GM19238 (cell line): ENCODE measurements around the gene MCU.

Experiments
- DNase-seq: peaks from one replicate; pipeline ENCODE4 v3.0.0; 2011; ENCODE audit warnings: low spot score; ENCODE audit not compliant: insufficient read length

MCU gene

DNA sequence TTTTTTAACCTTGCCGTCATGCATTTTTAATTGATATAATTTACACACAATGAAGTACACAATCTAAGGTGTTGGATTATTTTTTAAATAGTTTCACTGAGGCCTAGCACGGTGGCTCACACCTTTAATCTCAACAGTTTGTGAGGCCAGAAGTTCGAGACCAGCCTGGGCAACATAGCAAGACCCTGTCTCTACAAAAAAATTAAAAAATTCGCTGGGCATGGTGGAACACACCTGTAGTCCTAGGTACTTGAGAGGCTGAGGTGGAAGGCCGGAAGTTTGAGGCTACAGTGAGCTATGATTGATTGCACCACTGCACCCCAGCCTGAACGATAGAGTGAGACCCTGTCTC is 108.8 kb downstream of the MCU start:
- no peak for DNase-seq

DNA sequence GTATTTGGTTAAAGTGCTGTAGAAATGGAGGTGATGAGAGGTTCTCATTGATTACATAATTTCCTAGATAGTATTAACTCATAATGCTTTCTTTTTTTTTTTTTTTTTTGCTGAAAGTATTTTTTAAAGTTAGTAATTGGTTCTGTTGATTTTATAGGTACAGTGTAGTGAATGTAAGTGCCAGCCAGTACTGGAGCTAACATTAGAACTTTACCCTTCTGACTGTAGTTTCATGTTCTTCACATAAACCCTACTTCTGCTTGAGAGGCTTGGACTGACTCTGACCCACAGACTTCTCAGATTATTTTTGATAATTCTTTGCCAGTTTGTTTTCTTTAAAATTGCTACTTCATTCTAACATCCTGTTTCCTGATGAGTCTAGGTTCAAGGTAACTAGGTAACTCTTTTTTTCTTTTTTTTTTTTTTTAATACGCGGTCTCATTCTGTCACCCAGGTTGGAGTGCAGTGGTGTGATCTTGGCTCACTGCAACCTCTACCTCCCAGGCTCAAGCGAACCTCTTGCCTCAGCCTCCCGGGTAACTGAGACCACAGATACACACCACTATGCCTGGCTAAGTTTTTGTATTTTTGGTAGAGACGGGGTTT is 109.4 kb downstream of the MCU start:
- DNase-seq = no peak

DNA sequence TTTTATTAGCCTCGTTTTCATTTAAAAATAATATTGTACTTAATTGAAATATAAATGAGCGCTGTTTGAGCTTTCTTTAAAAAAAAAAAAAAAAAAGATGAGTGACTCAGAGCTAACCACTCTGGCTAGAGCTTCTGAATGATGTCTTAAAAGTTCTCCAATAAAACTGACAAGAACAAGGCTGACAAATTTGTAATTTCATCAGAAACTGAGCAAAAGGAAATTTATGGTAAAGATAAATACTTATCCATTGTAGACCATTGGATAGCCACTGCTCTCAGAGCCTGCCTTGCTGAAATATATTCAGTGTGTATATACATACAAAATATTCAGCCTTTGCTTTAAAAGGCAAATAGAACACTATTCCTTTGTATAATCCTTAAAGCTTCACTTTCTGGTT is 110.4 kb downstream of the MCU start:
- DNase-seq = no peak

DNA sequence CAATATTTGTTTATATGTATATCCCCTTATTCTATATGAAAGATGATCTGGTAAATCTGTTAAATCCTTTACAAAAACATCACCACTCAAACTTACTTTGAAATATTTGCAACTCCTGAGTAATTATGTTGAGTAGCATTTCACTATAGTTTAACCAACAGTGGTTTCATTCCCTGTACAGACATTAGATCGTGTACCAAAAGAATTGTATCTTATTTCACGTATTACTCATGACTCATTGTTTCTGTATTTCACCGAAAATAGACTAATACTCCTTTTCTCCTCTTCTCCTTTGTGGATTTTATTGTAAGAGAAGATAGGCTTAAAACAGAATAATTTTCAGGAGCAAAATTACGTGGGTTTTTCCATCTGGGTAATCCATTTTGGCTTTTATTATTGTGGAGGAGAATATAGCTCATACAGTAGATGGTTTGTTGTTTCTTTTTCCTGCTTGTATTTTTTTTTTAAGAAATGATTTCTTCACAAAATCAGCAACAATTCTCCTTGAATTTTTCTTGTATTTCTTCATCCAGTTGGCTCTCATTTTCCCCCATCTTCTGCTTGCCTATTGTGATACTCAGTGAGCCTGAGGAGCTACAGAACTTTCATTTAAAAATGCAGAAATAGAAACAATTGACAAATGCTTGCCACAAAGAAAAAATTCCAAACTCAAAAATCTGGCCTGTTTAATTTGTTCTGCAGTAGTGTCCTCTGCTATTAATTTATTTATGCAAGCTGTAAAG is 111.0 kb downstream of the MCU start:
- DNase-seq = no peak

DNA sequence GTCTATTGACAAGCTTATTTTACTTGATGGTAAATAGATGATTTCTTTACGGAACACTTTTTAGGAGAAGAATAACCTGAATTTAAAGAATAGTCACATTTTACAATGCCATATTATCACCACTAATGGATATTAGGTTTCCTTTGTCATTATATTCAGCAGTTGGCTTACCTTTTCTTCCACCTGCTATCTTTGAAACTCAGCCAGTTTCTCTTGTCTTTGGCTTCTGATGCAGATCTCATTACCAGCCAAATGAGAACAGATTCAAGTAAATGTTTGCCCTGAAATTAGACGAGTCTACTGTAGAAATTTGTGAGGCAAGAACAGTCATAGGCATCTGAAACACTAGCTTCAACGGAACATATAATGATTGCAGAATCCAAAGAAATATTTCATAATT is 116.1 kb downstream of the MCU start:
- no peak for DNase-seq

DNA sequence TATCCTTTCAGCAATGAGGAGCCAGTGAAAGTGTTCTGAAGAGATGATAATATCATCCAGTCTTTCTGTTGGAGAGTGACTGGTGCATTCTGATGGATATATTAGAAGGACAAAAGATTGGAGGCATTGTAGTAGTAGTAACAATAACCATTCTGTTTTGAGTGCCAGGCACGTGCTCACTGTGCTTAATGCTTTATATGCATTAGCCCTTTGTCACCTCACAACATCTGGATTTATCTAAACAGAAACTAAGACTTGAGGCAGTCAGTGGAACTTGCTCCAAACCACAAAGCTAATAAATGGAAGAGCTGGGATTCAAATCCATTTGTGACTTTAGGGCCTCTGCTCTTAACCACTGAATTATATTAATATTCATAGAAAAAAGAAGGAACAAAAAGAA is 117.1 kb downstream of the MCU start:
- DNase-seq = no peak

DNA sequence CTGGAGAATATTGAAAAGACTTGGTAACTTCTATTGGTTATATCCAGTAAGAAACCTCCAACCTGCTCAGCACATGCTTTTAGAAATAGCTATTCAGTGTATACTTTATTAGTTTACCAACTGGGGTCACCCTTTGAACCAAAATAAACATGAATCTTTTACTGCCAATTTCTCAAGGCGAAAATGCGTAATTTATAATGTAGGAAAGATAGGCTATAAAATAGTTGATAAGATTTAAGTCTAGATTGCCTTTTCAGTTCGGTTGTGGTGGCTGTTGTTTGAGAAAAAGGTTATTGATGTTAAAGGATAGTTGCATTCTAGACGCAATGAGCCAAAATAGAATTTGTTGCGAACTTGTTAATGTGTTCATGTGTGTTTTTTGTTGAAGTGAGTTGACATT is 119.0 kb downstream of the MCU start:
- DNase-seq = no peak

DNA sequence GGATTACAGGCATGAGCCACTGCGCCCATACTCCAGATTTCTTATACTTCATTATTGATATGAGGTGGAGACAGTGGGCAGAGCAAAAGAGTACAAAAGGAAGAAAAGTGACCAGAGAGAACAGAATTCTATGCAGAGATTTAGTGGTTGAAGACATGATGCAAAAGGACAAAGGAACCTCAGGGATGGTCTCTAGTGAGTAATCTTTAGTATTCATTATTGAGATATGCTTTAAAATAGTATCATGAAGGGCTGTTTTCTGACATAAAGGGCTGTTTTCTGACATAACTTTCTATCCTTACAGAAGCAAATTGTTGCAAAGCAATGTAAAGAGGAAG is 120.4 kb downstream of the MCU start:
- no peak for DNase-seq

DNA sequence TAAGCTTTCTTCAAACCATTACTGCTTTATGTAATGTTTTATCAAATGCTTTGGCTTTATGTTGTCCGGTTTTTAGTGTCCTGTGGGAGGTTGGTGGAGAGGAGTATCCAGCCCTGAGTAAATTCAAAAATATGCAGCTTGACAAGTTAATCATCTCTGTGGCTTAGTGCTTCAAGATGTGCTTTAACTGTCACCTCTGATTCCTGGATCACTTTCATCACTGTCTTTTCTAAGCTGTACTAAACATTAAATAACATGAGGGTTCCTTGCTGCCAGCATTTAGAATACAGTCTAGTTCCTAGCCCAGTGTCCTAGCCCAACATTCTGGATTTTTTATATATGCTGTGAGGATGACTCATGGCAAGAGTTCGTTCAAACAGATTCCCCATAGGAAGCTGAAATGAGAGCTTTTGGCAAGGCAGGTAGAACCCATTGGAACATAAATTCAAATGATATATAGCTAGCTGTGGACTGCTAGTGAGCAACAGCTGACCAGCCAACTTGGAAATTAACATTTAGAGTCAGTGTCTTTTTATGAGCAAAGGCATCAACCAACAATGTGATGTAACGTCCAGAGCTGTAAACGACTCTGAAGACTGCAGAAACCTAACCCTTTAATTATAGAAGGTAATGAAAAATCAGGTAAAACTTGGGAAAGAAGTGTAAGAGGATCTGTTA is 120.9 kb downstream of the MCU start:
- DNase-seq = no peak

DNA sequence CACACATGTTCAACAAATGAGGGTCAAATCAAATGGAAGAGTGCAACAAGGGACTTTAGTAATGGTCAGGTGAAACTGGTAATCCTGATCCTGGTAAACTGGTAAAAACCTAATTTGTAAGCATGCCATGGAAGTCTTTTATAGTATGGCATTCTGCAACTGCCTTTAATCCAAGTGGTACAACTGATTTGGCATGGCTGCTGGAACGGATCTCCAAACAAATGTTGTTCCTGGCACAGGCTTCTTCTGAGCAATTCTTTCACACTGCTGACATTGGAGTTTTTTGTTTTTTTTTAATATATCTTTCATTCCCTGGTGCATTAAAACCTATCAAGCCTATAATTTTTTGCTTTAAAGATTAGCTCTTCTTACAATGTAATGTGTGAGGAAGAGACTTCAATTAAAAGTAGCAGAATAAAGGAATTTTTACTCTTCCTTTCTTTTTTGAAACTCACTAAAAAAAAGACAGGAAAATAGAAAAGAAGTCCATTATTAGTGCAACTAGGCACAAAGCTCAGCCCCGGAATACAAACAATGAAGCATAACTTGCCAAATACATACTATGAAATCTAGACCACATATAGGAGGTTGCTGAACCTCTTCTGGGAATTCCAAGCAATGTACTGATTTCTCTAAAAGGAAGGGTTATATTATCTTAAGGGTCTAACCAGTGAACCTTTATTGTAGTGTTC is 122.3 kb downstream of the MCU start:
- DNase-seq = no peak

DNA sequence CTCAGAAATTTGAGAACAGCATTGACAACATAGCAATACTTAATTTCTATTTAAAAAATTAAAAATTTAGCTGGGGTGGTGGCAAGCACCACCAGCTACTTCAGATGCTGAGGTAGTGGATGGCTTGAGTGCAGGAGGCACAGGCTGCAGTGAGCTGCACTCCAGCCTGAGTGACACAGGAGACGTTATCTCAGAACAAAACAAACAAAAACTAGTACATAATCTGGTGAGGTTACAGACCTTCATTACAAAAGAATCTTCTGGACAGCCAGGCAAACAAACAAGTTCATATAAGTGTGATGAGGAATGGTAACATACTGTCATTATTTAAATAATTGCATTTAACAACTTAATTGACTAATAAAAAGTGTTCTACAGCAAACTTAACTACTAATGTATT is 124.6 kb downstream of the MCU start:
- no peak for DNase-seq

DNA sequence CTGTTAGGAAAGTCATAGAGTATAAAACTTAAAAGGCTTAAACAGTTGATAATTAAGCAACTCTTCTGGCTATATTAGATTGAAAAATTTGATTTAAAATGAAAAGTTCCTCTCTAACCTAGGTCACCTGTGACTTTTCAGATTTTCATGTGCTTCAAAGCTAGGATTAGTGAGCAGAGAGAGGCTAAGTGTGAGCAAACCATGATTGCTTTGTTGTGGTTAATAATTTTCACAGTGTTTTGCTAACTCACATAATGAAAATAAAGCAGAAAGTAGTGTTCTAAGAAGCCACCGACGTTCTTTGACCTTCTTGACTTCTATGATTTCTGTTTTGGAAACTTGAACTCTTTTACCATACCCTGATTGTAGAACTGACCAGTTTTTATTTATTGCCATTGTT is 126.1 kb downstream of the MCU start:
- DNase-seq = no peak

DNA sequence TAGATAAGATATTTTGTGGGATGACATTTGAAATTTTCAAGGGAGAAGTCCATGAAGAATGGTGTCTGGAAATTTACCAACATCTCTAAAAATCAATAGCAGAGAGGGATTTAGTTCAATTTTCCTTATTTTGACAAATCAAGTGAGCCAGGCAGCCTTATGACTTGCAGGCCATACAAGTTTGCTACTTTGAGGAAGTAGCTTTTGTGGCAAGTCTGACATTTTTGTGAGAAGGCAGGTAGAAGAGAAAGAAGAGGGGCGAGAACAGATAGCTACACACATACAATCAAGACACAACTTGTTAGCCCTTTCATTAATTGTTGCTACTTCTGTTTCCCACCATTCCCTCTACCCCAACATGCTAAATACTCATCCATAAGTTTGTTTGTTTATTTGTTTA is 127.1 kb downstream of the MCU start:
- no peak for DNase-seq

DNA sequence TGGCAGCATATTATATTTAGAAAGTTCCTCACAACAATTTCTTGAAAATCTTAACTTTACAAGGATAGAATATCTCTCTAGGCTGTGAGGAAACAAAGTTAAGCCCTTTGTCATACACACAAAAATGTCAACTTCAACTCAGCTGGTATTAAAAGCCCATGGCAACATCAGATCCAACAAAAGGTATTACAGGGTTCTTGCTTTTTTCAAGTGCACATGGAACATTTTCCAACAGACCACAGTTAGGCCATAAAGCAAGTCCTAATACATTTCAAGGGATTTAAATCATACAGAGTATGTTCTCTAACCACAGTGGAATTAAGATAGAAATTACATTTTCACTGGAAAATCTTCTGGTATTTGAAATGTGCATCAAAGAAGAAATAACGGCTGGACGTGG is 129.7 kb downstream of the MCU start:
- DNase-seq = no peak

DNA sequence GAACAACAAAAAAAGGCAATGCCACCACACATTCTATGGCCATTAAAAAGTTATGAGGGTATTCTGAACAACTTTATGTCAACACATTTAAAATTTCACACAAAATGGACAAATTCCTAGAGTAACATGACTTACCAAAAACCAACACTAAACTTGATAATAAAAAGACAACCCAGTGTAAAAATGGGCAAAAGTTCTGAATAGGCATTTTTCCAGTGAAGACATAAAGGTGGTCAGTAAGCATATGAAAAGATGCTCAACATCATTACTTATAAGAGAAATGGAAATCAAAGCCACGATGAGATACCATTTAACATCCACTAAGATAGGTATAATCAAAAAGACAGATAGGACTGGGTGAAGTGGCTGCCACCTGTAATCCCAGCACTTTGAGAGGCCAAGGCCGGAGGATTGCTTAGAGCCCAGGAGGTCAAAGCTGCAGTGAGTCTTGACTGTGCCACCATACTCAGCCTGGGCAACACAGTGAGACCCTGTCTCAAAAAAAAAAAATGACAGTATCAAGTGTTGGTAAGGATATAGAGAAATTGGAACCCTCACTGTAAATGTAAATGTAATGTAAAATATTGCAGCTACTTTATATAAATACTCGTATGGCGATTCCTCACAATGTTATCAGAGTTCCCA is 130.5 kb downstream of the MCU start:
- no peak for DNase-seq

DNA sequence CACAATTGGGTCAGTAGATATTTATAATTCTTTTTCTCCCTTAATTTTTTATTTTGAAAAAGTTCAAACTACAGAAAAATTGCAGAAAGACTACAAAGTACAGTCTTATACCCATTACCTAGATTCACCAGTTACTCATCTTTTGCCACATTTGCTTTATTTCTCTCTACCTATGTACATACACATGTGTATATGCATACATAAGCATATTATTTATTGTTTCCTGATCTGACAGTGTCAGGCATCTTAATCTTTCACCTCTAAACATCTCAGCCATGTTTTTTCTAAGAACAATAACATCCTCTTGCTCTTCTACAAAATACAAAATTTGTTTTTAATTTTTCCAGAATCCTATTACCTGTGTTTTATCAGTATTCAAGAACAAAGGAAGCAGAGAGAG is 133.2 kb downstream of the MCU start:
- no peak for DNase-seq

DNA sequence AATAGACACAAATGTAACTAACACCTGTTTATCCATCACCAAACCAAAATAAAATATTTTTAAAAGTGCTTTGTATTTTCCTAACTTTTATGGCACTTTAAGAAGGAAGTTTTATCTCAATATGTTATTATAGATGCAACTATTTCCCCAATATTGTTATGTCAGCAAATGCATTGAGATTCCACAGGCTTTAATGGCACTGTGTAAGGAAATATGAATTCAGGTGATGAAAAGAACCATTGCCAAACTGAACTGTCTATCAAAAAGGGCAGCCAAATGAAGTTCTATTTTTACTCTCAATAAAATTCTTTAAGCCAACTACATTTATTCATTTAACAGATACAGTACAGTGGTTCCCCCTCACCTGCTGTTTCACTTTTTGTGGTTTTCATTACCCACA is 134.4 kb downstream of the MCU start:
- no peak for DNase-seq

DNA sequence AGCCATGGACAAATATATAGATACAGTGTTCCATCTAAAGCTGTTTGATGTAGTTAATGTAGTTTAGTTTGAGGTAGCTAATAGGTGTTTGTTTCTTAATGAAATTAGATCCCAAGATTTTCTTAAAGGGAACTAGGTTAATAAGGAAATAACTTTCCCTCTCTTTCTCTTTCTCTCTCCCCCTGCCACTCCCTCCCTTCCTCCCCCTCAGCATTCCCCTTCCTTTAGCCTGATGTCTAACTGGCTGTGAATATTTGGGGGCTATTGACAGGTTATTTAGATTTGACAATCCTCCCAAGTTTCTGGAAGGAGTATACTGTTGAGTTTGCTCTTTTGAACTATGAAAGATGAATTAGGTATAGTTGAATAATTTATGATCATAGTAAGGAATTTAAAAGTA is 136.4 kb downstream of the MCU start:
- DNase-seq = no peak

DNA sequence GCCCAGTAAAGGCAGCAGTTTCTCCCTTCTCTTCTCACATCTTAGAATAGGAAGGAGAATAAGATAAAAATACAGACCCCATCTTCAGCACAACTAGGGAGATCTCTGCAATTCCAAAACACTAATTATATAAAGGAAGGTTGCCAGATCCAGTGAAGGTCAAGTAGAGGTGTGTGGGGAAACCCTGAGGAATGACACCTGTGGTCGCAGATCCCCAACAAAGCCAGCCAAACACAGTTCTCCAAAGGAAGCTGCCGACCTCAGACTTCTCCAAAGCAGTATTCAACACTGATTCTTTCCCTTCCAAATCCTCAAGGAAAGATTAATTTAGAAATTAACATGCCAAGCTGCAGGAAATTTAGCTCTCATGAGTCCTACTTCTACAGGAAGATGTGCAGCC is 138.7 kb downstream of the MCU start:
- no peak for DNase-seq

DNA sequence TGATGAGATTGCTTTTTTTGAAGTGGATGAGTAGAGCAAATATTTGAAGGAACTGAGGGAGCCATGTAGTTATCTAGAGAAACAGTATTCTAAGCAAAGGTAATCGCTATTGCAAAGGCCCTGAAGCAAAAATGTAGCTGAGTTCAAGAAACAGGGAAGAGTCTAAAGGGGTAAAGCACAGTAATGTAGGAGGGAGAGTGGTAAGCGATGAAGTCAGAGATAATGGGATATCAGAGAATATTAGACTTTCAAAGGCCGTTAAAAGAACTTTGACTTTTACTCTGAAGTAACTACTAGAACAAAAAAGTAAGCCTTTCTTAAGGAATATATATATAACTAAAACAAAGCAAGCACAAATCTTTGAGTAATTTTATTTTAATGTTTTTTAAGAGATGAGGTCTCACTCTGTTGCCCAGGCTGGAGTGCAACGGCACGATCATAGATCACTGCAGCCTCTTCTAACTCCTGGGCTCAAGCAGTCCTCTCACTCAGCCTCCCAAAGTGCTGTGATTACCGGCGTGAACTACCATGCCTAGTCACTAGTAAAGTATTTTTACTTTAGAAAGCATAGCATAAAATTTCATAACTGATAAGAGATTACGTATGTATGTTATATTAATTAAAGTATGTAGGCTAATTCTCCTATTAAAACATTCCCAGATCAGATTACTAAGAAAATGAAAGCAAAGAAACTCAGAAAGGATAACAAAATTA is 139.9 kb downstream of the MCU start:
- DNase-seq = no peak

DNA sequence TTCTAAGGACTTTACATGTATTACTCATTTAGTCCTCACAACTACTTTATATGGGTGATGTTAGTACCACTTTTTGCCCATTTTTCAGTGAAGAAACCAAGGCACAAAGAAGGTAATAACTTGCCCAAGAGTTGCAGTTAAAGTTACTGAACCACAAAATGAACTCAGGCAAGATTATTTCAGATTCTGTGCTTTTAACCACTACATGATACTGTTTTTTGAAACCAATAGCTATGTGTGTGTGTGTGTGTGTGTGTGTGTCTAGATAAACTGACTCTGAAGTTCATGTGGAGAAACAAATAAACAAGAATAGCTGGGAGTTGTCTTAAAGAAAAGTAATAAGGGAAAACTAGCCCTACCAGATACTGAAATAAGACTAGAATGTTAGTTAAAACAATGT is 140.8 kb downstream of the MCU start:
- DNase-seq = no peak
